WTC11 (cell line): ENCODE measurements around the gene EFNA5. TPM values are rescaled to one million over a fixed set of nuclear protein-coding genes. Genes with fewer than 3 reads are reported as not detected.

Experiments used
- ATAC-seq: fragments of 200-7000 bp; cut with Tn5 transposase; 2 replicates; pipeline ENCODE4 v1.10.0; 2021; ENCODE audit warnings: mild to moderate bottlenecking, moderate library complexity
- CTCF ChIA-PET: fragments of 300-600 bp; sonication (Branson Sonifier 250); formaldehyde crosslinking; loops from one replicate; lab custom pipeline; 2021; ENCODE audit warnings: antibody characterized with exemption; lab: Charles Lee
- POLR2A ChIA-PET: fragments of 350-600 bp; sonication (Branson Sonifier 250); formaldehyde crosslinking; loops from one replicate; lab custom pipeline; 2021; ENCODE audit warnings: antibody characterized with exemption; lab: Charles Lee
- DNase-seq: peaks from one replicate; pipeline ENCODE4 v3.0.0; 2021; ENCODE audit warnings: low spot score
- H3K27ac Mint-ChIP-seq: 2 replicates; pipeline ENCODE4 v1.8.0; 2021; ENCODE audit warnings: mixed read lengths
- H3K27me3 Mint-ChIP-seq: 2 replicates; pipeline ENCODE4 v1.8.0; 2021; ENCODE audit warnings: low read depth, mild to moderate bottlenecking, moderate library complexity, mixed read lengths
- H3K36me3 Mint-ChIP-seq: 2 replicates; pipeline ENCODE4 v1.8.0; 2021; ENCODE audit warnings: mixed read lengths
- H3K4me1 Mint-ChIP-seq: 2 replicates; pipeline ENCODE4 v1.8.0; 2022; ENCODE audit warnings: mixed read lengths
- H3K4me3 Mint-ChIP-seq: 2 replicates; pipeline ENCODE4 v1.8.0; 2021; ENCODE audit warnings: mild to moderate bottlenecking, moderate library complexity, mixed read lengths
- H3K9me3 Mint-ChIP-seq: 2 replicates; pipeline ENCODE4 v1.8.0; 2021; ENCODE audit warnings: mixed read lengths
- AR ChIP-seq: fragments of 250-450 bp; sonication (Bioruptor Pico); IDR thresholded peaks from 2 replicates; pipeline ENCODE4 v1.9.0; 2021; ENCODE audit warnings: mild to moderate bottlenecking
- ATF3 ChIP-seq: sonication (generic); formaldehyde crosslinking; conservative IDR thresholded peaks from 2 replicates; pipeline ENCODE4 v1.8.1; 2022; ENCODE audit warnings: mild to moderate bottlenecking, missing genetic modification reagents
- CREB1 ChIP-seq: sonication (generic); formaldehyde crosslinking; IDR thresholded peaks from 2 replicates; pipeline ENCODE4 v1.8.0; 2023; ENCODE audit warnings: mild to moderate bottlenecking, missing genetic modification reagents
- ELF4 ChIP-seq: sonication (generic); formaldehyde crosslinking; IDR thresholded peaks from 2 replicates; pipeline ENCODE4 v1.8.1; 2022; ENCODE audit warnings: low read depth, mild to moderate bottlenecking, moderate library complexity, missing genetic modification reagents
- JUN ChIP-seq: sonication (generic); formaldehyde crosslinking; IDR thresholded peaks from 2 replicates; pipeline ENCODE4 v1.8.0; 2023; ENCODE audit warnings: mild to moderate bottlenecking, missing genetic modification reagents
- OVOL2 ChIP-seq: fragments of 250-450 bp; sonication (Bioruptor Pico); IDR thresholded peaks from 2 replicates; pipeline ENCODE4 v1.9.0; 2021; ENCODE audit warnings: mild to moderate bottlenecking, borderline replicate concordance
- ZNF423 ChIP-seq: fragments of 250-450 bp; sonication (Bioruptor Pico); IDR thresholded peaks from 2 replicates; pipeline ENCODE4 v2.1.2; 2022; ENCODE audit warnings: mild to moderate bottlenecking, moderate library complexity
- total RNA-seq: library from RNA; stranded (reverse); gene quantifications from 3 replicates; pipeline ENCODE4 v1.2.3, GENCODE V29; 2021
- TF ChIP-seq, protein P1 (sequence below): fragments of 200-600 bp; IDR thresholded peaks from 2 replicates; pipeline ENCODE4 v1.8.0; 2022; ENCODE audit warnings: antibody characterized with exemption
- TF ChIP-seq, protein P2 (sequence below): sonication (generic); formaldehyde crosslinking; IDR thresholded peaks from 2 replicates; pipeline ENCODE4 v1.8.1; 2023; ENCODE audit warnings: mild to moderate bottlenecking, missing genetic modification reagents, borderline replicate concordance
- TF ChIP-seq, protein P3 (sequence below): sonication (generic); formaldehyde crosslinking; IDR thresholded peaks from 2 replicates; pipeline ENCODE4 v1.8.0; 2022; ENCODE audit warnings: mild to moderate bottlenecking, missing genetic modification reagents
- TF ChIP-seq, protein P4 (sequence below): sonication (generic); formaldehyde crosslinking; IDR thresholded peaks from 2 replicates; pipeline ENCODE4 v1.8.1; 2023; ENCODE audit warnings: mild to moderate bottlenecking, missing genetic modification reagents
- TF ChIP-seq, protein P5 (sequence below): sonication (generic); formaldehyde crosslinking; IDR thresholded peaks from 2 replicates; pipeline ENCODE4 v1.8.0; 2023; ENCODE audit warnings: missing genetic modification reagents, mild to moderate bottlenecking, borderline replicate concordance
- TF ChIP-seq, protein P6 (sequence below): sonication (generic); formaldehyde crosslinking; IDR thresholded peaks from 2 replicates; pipeline ENCODE4 v1.8.0; 2023; ENCODE audit warnings: missing genetic modification reagents

Gene EFNA5
- total RNA-seq, 1 experiment from 2014 or later, result 17.4 TPM

DNA sequence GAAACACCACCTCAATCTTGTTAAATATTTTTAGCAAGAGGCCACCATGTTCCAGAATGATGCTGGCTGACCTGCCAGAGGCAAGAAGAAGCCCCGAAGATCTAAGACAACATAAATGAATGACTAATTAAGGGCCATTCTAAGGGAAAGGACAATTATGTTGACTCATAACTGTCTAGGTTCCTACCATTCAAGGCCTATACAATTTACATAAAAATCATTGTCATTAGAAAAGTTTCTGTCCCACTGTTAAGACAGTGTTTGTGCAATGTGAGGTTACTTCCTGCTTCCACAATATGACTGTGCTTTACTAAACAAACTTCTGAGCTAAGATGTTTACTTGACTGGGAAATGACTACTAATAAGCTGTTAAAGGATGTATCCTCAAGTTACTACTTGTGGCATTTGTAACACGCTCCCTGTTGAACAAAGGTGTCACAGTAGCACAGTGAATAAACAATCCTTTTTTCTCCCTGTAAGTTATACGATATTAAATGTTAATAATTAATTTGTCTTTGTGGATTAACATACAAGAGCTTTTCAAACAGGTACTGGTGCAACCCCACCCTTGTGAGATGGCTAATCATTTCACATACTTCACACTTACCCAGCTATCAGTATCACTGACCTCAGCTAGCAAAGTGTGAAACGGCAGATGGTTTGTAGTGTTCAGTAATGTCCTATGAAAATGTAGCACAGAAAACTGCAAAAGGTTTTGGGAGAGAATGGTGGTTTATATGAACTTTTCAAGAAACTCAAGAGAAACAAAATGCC lies 195.8 kb downstream of the EFNA5 start (continued):
- TF ChIP-seq, protein P1, sequence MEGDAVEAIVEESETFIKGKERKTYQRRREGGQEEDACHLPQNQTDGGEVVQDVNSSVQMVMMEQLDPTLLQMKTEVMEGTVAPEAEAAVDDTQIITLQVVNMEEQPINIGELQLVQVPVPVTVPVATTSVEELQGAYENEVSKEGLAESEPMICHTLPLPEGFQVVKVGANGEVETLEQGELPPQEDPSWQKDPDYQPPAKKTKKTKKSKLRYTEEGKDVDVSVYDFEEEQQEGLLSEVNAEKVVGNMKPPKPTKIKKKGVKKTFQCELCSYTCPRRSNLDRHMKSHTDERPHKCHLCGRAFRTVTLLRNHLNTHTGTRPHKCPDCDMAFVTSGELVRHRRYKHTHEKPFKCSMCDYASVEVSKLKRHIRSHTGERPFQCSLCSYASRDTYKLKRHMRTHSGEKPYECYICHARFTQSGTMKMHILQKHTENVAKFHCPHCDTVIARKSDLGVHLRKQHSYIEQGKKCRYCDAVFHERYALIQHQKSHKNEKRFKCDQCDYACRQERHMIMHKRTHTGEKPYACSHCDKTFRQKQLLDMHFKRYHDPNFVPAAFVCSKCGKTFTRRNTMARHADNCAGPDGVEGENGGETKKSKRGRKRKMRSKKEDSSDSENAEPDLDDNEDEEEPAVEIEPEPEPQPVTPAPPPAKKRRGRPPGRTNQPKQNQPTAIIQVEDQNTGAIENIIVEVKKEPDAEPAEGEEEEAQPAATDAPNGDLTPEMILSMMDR, result no peak
- TF ChIP-seq, all 79 proteins: peak for 0

DNA sequence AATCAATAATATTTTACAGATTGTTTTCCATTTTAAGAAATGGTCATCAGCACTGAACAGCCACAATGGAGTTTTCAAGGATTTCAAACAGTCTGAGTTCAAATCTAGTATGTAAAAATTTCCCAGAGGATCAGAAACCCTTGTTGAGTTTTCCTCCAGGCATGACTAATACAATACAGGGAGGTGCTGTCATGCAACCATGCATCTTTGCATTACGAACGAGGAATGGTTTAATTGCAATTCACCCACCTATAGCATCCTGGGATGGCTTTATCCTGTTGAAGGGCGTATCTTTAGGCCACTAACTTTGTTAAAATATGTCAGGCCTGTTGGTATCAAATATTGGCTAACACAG lies 196.4 kb downstream of the EFNA5 start:
- ATAC-seq (no peak), DNase-seq (no peak)
- H3K4me3 Mint-ChIP-seq, result no peak overlapping the region
- ChIA-PET CTCF (interaction anchor here (0.8 kb wide), 1 partner anchor 98 kb away, joined by 4 read pairs; no protein-coding TSS in a partner anchor), POLR2A (no interaction called here)
- H3K36me3 Mint-ChIP-seq, result no peaks in the 10 kb centered on the region
- no peak overlapping the region for H3K27ac Mint-ChIP-seq
- TF ChIP-seq, protein P2, sequence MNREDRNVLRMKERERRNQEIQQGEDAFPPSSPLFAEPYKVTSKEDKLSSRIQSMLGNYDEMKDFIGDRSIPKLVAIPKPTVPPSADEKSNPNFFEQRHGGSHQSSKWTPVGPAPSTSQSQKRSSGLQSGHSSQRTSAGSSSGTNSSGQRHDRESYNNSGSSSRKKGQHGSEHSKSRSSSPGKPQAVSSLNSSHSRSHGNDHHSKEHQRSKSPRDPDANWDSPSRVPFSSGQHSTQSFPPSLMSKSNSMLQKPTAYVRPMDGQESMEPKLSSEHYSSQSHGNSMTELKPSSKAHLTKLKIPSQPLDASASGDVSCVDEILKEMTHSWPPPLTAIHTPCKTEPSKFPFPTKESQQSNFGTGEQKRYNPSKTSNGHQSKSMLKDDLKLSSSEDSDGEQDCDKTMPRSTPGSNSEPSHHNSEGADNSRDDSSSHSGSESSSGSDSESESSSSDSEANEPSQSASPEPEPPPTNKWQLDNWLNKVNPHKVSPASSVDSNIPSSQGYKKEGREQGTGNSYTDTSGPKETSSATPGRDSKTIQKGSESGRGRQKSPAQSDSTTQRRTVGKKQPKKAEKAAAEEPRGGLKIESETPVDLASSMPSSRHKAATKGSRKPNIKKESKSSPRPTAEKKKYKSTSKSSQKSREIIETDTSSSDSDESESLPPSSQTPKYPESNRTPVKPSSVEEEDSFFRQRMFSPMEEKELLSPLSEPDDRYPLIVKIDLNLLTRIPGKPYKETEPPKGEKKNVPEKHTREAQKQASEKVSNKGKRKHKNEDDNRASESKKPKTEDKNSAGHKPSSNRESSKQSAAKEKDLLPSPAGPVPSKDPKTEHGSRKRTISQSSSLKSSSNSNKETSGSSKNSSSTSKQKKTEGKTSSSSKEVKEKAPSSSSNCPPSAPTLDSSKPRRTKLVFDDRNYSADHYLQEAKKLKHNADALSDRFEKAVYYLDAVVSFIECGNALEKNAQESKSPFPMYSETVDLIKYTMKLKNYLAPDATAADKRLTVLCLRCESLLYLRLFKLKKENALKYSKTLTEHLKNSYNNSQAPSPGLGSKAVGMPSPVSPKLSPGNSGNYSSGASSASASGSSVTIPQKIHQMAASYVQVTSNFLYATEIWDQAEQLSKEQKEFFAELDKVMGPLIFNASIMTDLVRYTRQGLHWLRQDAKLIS (CRISPR knock-in tag), result no peak
- TF ChIP-seq JUN, result no peak
- TF ChIP-seq ATF3 (CRISPR knock-in tag), result no peak
- TF ChIP-seq, protein P3, sequence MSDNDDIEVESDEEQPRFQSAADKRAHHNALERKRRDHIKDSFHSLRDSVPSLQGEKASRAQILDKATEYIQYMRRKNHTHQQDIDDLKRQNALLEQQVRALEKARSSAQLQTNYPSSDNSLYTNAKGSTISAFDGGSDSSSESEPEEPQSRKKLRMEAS (CRISPR knock-in tag), result no peak
- peaks cover 88% of the 10 kb centered on the region for H3K4me1 Mint-ChIP-seq
- H3K9me3 Mint-ChIP-seq, result no peaks in the 10 kb centered on the region
- no peaks in the 10 kb centered on the region; the same call in 1 of the 2 replicates for H3K27me3 Mint-ChIP-seq

DNA sequence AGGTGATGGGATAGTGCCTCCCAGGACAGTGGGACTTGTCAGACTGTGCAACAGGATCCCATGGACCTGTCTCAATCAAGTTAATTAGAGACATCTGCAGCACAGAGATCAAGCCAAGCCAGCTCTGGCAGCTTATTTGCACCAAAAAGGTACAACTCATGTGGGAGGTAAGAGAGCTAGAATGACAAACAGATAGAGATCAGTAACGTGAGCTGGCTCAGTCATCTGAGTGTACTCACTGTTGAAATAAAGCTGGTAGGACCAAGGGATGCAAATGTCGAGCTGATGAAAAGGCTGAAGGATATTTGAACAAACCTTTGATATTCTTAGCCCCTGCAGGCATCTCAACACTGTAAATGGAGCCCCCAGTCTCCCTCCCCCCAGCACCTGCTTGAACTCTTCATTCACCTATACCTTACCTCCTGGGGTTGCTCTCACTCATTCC lies 198.1 kb downstream of the EFNA5 start:
- peak overlapping the region; percentile 2 for H3K4me3 Mint-ChIP-seq
- H3K9me3 Mint-ChIP-seq, result no peaks in the 10 kb centered on the region
- H3K36me3 Mint-ChIP-seq, result no peaks in the 10 kb centered on the region
- CTCF ChIA-PET, result interaction anchor here (0.6 to 1.5 kb wide), 2 partner anchors 99 to 118 kb away, joined by 6 to 11 read pairs; no protein-coding TSS in a partner anchor
- POLR2A ChIA-PET, result interaction anchor here (0.6 kb wide), 1 partner anchor 1073 kb away, joined by 3 read pairs; no protein-coding TSS in a partner anchor
- peak overlapping the region; percentile 88 for H3K27ac Mint-ChIP-seq
- DNase-seq (peak; percentile 48), ATAC-seq (peak; percentile 92)
- peaks cover 91% of the 10 kb centered on the region for H3K4me1 Mint-ChIP-seq
- H3K27me3 Mint-ChIP-seq, result no peaks in the 10 kb centered on the region; the same call in 1 of the 2 replicates
- TF ChIP-seq, protein P4, sequence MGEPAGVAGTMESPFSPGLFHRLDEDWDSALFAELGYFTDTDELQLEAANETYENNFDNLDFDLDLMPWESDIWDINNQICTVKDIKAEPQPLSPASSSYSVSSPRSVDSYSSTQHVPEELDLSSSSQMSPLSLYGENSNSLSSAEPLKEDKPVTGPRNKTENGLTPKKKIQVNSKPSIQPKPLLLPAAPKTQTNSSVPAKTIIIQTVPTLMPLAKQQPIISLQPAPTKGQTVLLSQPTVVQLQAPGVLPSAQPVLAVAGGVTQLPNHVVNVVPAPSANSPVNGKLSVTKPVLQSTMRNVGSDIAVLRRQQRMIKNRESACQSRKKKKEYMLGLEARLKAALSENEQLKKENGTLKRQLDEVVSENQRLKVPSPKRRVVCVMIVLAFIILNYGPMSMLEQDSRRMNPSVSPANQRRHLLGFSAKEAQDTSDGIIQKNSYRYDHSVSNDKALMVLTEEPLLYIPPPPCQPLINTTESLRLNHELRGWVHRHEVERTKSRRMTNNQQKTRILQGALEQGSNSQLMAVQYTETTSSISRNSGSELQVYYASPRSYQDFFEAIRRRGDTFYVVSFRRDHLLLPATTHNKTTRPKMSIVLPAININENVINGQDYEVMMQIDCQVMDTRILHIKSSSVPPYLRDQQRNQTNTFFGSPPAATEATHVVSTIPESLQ (CRISPR knock-in tag), result no peak
- TF ChIP-seq, protein P5, sequence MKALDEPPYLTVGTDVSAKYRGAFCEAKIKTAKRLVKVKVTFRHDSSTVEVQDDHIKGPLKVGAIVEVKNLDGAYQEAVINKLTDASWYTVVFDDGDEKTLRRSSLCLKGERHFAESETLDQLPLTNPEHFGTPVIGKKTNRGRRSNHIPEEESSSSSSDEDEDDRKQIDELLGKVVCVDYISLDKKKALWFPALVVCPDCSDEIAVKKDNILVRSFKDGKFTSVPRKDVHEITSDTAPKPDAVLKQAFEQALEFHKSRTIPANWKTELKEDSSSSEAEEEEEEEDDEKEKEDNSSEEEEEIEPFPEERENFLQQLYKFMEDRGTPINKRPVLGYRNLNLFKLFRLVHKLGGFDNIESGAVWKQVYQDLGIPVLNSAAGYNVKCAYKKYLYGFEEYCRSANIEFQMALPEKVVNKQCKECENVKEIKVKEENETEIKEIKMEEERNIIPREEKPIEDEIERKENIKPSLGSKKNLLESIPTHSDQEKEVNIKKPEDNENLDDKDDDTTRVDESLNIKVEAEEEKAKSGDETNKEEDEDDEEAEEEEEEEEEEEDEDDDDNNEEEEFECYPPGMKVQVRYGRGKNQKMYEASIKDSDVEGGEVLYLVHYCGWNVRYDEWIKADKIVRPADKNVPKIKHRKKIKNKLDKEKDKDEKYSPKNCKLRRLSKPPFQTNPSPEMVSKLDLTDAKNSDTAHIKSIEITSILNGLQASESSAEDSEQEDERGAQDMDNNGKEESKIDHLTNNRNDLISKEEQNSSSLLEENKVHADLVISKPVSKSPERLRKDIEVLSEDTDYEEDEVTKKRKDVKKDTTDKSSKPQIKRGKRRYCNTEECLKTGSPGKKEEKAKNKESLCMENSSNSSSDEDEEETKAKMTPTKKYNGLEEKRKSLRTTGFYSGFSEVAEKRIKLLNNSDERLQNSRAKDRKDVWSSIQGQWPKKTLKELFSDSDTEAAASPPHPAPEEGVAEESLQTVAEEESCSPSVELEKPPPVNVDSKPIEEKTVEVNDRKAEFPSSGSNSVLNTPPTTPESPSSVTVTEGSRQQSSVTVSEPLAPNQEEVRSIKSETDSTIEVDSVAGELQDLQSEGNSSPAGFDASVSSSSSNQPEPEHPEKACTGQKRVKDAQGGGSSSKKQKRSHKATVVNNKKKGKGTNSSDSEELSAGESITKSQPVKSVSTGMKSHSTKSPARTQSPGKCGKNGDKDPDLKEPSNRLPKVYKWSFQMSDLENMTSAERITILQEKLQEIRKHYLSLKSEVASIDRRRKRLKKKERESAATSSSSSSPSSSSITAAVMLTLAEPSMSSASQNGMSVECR (CRISPR knock-in tag), result no peak
- no peak for TF ChIP-seq AR (CRISPR knock-in tag)
- TF ChIP-seq, protein P6, sequence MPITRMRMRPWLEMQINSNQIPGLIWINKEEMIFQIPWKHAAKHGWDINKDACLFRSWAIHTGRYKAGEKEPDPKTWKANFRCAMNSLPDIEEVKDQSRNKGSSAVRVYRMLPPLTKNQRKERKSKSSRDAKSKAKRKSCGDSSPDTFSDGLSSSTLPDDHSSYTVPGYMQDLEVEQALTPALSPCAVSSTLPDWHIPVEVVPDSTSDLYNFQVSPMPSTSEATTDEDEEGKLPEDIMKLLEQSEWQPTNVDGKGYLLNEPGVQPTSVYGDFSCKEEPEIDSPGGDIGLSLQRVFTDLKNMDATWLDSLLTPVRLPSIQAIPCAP, result no peak
- peak; percentile 72; the same call in 1 of the 2 replicates for TF ChIP-seq ZNF423 (CRISPR knock-in tag)
- no peak for TF ChIP-seq CREB1 (CRISPR knock-in tag)
- TF ChIP-seq OVOL2 (CRISPR knock-in tag), result no peak
- TF ChIP-seq ELF4 (CRISPR knock-in tag), result no peak
